Stimulated activated naive CD8-positive, alpha-beta T cell treated with anti-CD3 and anti-CD28 coated beads, Interleukin-15, Interleukin-2, amounts not matched to agents 100 U/mL and 50 U/mL, for 24 hours (primary cell): ENCODE measurements around the gene MCTP2.

Source experiments
- ATAC-seq: fragments of 150-1000 bp; cut with Tn5 transposase; one replicate; pipeline ENCODE4 v1.10.0; 2021
- DNase-seq: peaks from one replicate; pipeline ENCODE4 v3.0.0; 2021

Gene MCTP2

GRCh38 chr15:94263341-94264273, 32.2 kb downstream of the MCTP2 start:
- ATAC-seq = peak; percentile 43
- no peak for DNase-seq

GRCh38 chr15:94265009-94265408, 33.6 kb downstream of the MCTP2 start:
- DNase-seq (no peak), ATAC-seq (no peak)

- DNase-seq = no peak
These were observed 34.6 kb downstream of the MCTP2 start for GRCh38 chr15:94265982-94266381.

GRCh38 chr15:94266789-94267188, 35.4 kb downstream of the MCTP2 start:
- DNase-seq = no peak

More at GRCh38 chr15:94265982-94266381, 34.6 kb downstream of the MCTP2 start:
- ATAC-seq = no peak

GRCh38 chr15:94269954-94270353, 38.6 kb downstream of the MCTP2 start:
- DNase-seq = no peak
- no peak for ATAC-seq

More at GRCh38 chr15:94266789-94267188, 35.4 kb downstream of the MCTP2 start:
- ATAC-seq = no peak

GRCh38 chr15:94270570-94270969, 39.2 kb downstream of the MCTP2 start:
- no peak for ATAC-seq
- DNase-seq = no peak

- DNase-seq = peak; percentile 19
These were observed 41.0 kb downstream of the MCTP2 start for GRCh38 chr15:94272251-94272898.

GRCh38 chr15:94273826-94274225, 42.5 kb downstream of the MCTP2 start:
- ATAC-seq = no peak

More at GRCh38 chr15:94272251-94272898, 41.0 kb downstream of the MCTP2 start:
- ATAC-seq = peak; percentile 79

GRCh38 chr15:94274745-94275144, 43.4 kb downstream of the MCTP2 start:
- ATAC-seq (peak; percentile 53), DNase-seq (no peak)

More at GRCh38 chr15:94273826-94274225, 42.5 kb downstream of the MCTP2 start:
- no peak for DNase-seq

- ATAC-seq (no peak), DNase-seq (no peak)
These were observed 46.1 kb downstream of the MCTP2 start for GRCh38 chr15:94277485-94277884.

GRCh38 chr15:94279736-94280135, 48.4 kb downstream of the MCTP2 start:
- DNase-seq (no peak), ATAC-seq (no peak)

- ATAC-seq (no peak), DNase-seq (no peak)
These were observed 48.9 kb downstream of the MCTP2 start for GRCh38 chr15:94280301-94280700.

GRCh38 chr15:94282269-94283250, 51.2 kb downstream of the MCTP2 start:
- DNase-seq = no peak
- no peak for ATAC-seq

- DNase-seq (no peak), ATAC-seq (no peak)
These were observed 55.2 kb downstream of the MCTP2 start for GRCh38 chr15:94286583-94286982.

- DNase-seq (peak; percentile 58), ATAC-seq (peak; percentile 98)
These were observed 56.5 kb downstream of the MCTP2 start for GRCh38 chr15:94287794-94288246.

GRCh38 chr15:94290730-94291129, 59.4 kb downstream of the MCTP2 start:
- no peak for ATAC-seq

GRCh38 chr15:94293411-94294402, 62.3 kb downstream of the MCTP2 start:
- no peak for ATAC-seq

More at GRCh38 chr15:94290730-94291129, 59.4 kb downstream of the MCTP2 start:
- no peak for DNase-seq

GRCh38 chr15:94294556-94294955, 63.2 kb downstream of the MCTP2 start:
- no peak for DNase-seq

More at GRCh38 chr15:94293411-94294402, 62.3 kb downstream of the MCTP2 start:
- DNase-seq = no peak

GRCh38 chr15:94295275-94295674, 63.9 kb downstream of the MCTP2 start:
- no peak for DNase-seq
- ATAC-seq = no peak

More at GRCh38 chr15:94294556-94294955, 63.2 kb downstream of the MCTP2 start:
- no peak for ATAC-seq

GRCh38 chr15:94296717-94297116, 65.4 kb downstream of the MCTP2 start:
- DNase-seq = no peak
- ATAC-seq = no peak
